CD14-positive monocyte (primary cell): ENCODE results near the gene CD226. TPM values are rescaled to one million over a fixed set of nuclear protein-coding genes. Genes with fewer than 3 reads are reported as not detected.

ENCODE experiments used
- DNase-seq, 3 donors: peaks; one replicate each; pipeline ENCODE4 v3.0.0-alpha.2; 2011 to 2022
- H2AFZ ChIP-seq: 2 replicates; pipeline ENCODE4 v1.6.0; 2012; ENCODE audit warnings: mild to moderate bottlenecking, low read depth, low read length, inconsistent platforms; ENCODE audit not compliant: insufficient read depth, poor library complexity, severe bottlenecking
- H3K27ac ChIP-seq, 2 donors: 1 replicate in 1 of 2; 2 replicates in 1 of 2; pipeline ENCODE4 v1.5.1; 2012 to 2013; ENCODE audit warnings: low read length in 2 of 2, control low read depth in 1 of 2, inconsistent platforms in 1 of 2, low read depth in 1 of 2, mild to moderate bottlenecking in 1 of 2
- H3K27me3 ChIP-seq, 2 donors: one replicate each; pipeline versions ENCODE4 v1.6.0 to v1.6.1; 2011 to 2013; ENCODE audit warnings: low read length in 2 of 2; ENCODE audit not compliant: control insufficient read depth in 2 of 2, insufficient read depth in 2 of 2
- H3K36me3 ChIP-seq, 2 donors: replicated peaks in 1 of 2; 1 replicate in 1 of 2; 2 replicates in 1 of 2; pipeline versions ENCODE4 v1.5.1 to v1.6.1; 2012 to 2013; ENCODE audit warnings: low read length in 2 of 2, control low read depth in 1 of 2, inconsistent platforms in 1 of 2, mild to moderate bottlenecking in 1 of 2; ENCODE audit not compliant: insufficient read depth in 2 of 2, control insufficient read depth in 1 of 2
- H3K4me1 ChIP-seq, 2 donors: 1 replicate in 1 of 2; 2 replicates in 1 of 2; pipeline versions ENCODE4 v1.5.1 to v1.6.1; 2012 to 2013; ENCODE audit warnings: low read length in 2 of 2, control low read depth in 1 of 2, inconsistent platforms in 1 of 2, mild to moderate bottlenecking in 1 of 2, moderate library complexity in 1 of 2; ENCODE audit not compliant: insufficient read depth in 2 of 2, control insufficient read depth in 1 of 2
- H3K4me2 ChIP-seq: replicated peaks from 2 replicates; pipeline ENCODE3; 2012; ENCODE audit warnings: low read length, moderate library complexity, mild to moderate bottlenecking; ENCODE audit not compliant: poor library complexity, severe bottlenecking; ENCODE audit errors: extremely low read depth
- H3K4me3 ChIP-seq, 3 experiments: fragments of 200-600 bp in 1 of 3; sonication (generic) in 1 of 3; replicated peaks in 1 of 3; 1 replicate in 2 of 3; 2 replicates in 1 of 3; pipeline ENCODE4 v1.5.1; 2011 to 2013; ENCODE audit warnings: low read length in 3 of 3, mild to moderate bottlenecking in 3 of 3, control low read depth in 2 of 3, low read depth in 2 of 3, inconsistent platforms in 1 of 3, moderate library complexity in 1 of 3
- H3K79me2 ChIP-seq: 2 replicates; pipeline ENCODE4 v1.6.0; 2012; ENCODE audit warnings: mild to moderate bottlenecking, control low read depth, inconsistent platforms, low read length, moderate library complexity; ENCODE audit not compliant: insufficient read depth
- H3K9ac ChIP-seq: 2 replicates; pipeline ENCODE4 v1.6.0; 2017; ENCODE audit warnings: low read length, mild to moderate bottlenecking; ENCODE audit not compliant: insufficient read depth, poor library complexity, severe bottlenecking
- H3K9me3 ChIP-seq, 2 donors: replicated peaks in 1 of 2; 1 replicate in 1 of 2; 2 replicates in 1 of 2; pipeline versions ENCODE4 v1.5.1 to v1.6.1; 2012 to 2013; ENCODE audit warnings: low read length in 2 of 2, control low read depth in 1 of 2; ENCODE audit not compliant: control insufficient read depth in 1 of 2, insufficient read depth in 1 of 2
- H4K20me1 ChIP-seq: 2 replicates; pipeline ENCODE4 v1.6.0; 2012; ENCODE audit warnings: mild to moderate bottlenecking, low read length, control low read depth, moderate library complexity; ENCODE audit not compliant: insufficient read depth
- H3K27ac Mint-ChIP-seq, 7 donors: one replicate each; pipeline ENCODE4 v1.8.0; 2020; ENCODE audit warnings: mild to moderate bottlenecking in 7 of 7, mixed read lengths in 7 of 7, moderate library complexity in 6 of 7, inconsistent platforms in 2 of 7
- H3K27me3 Mint-ChIP-seq, 3 donors: one replicate each; pipeline ENCODE4 v1.8.0; 2021 to 2022; ENCODE audit warnings: low read depth in 3 of 3, mild to moderate bottlenecking in 3 of 3, mixed read lengths in 3 of 3, moderate library complexity in 3 of 3, inconsistent platforms in 1 of 3
- H3K36me3 Mint-ChIP-seq, 2 donors: one replicate each; pipeline ENCODE4 v1.8.0; 2020; ENCODE audit warnings: mixed read lengths in 2 of 2, inconsistent platforms in 1 of 2, mild to moderate bottlenecking in 1 of 2
- H3K4me1 Mint-ChIP-seq: one replicate; pipeline ENCODE4 v1.8.0; 2020; ENCODE audit warnings: mild to moderate bottlenecking, mixed read lengths
- H3K4me3 Mint-ChIP-seq, 2 donors: one replicate each; pipeline ENCODE4 v1.8.0; 2020; ENCODE audit warnings: mild to moderate bottlenecking in 2 of 2, mixed read lengths in 2 of 2, moderate library complexity in 1 of 2
- H3K9me3 Mint-ChIP-seq, 7 donors: one replicate each; pipeline ENCODE4 v1.8.0; 2020 to 2022; ENCODE audit warnings: mixed read lengths in 7 of 7, mild to moderate bottlenecking in 6 of 7, moderate library complexity in 6 of 7, inconsistent platforms in 2 of 7
- WGBS: methylation state at CpG from one replicate; pipeline ENCODE4 v1.1.5; 2013; ENCODE audit warnings: missing lambda C conversion rate; ENCODE audit not compliant: insufficient coverage; 5-methylcytosine and 5-hydroxymethylcytosine counted together
- intact Hi-C, 2 donors: fragments of 100-400 bp; cut with micrococcal nuclease; formaldehyde crosslinking; loops; one replicate each; pipeline versions ENCODE4 v1.15.0 to v1.15.1; 2023
- polyA plus RNA-seq, 3 donors: library from polyadenylated mRNA; depleted of rRNA in 1 of 3; unstranded in 2 of 3; stranded (reverse) in 1 of 3; fragments of 300-500 nt in 2 of 3; fragments of >200 nt in 1 of 3; fragmentation: Illumina TruSeq in 2 of 3; gene quantifications; 1 replicate in 2 of 3; 2 replicates in 1 of 3; pipeline ENCODE4 v1.2.3, GENCODE V29; 2012 to 2021
- TF ChIP-seq, protein P1 (sequence below): fragments of 200-600 bp; IDR thresholded peaks from one replicate; pipeline ENCODE4 v1.8.0; 2022; ENCODE audit warnings: antibody characterized with exemption, mild to moderate bottlenecking

CD226 gene
- polyA plus RNA-seq, 3 donors = 0.53 to 1.1 (median 0.65) TPM

GRCh38 chr18:69981948-69982347, 34.3 kb upstream of the CD226 start:
- Histone ChIP-seq H2AFZ (no peak overlapping the region), H3K4me2 (no peak overlapping the region), H3K4me3 (no peak overlapping the region), H3K27me3 (no peaks in the 10 kb centered on the region), H4K20me1 (no peaks in the 10 kb centered on the region), H3K27ac (no peak overlapping the region), H3K4me1 (no peaks in the 10 kb centered on the region), H3K9ac (no peak overlapping the region), H3K9me3 (peaks cover 5% of the 10 kb centered on the region in 2 donors), H3K36me3 (peaks cover 0 to 3% of the 10 kb centered on the region in 2 donors), H3K79me2 (no peaks in the 10 kb centered on the region)
- Mint-ChIP-seq H3K9me3 (peaks cover 0 to 13% (median 6%) of the 10 kb centered on the region in 7 donors), H3K36me3 (peaks cover 7 to 24% of the 10 kb centered on the region in 2 donors), H3K4me3 (no peak overlapping the region), H3K27me3 (no peaks in the 10 kb centered on the region), H3K4me1 (no peaks in the 10 kb centered on the region), H3K27ac (no peak overlapping the region)
- DNase-seq = no peak
- WGBS = no CpG with 5 or more reads among the region's 2 CpGs
- TF ChIP-seq, protein P1, sequence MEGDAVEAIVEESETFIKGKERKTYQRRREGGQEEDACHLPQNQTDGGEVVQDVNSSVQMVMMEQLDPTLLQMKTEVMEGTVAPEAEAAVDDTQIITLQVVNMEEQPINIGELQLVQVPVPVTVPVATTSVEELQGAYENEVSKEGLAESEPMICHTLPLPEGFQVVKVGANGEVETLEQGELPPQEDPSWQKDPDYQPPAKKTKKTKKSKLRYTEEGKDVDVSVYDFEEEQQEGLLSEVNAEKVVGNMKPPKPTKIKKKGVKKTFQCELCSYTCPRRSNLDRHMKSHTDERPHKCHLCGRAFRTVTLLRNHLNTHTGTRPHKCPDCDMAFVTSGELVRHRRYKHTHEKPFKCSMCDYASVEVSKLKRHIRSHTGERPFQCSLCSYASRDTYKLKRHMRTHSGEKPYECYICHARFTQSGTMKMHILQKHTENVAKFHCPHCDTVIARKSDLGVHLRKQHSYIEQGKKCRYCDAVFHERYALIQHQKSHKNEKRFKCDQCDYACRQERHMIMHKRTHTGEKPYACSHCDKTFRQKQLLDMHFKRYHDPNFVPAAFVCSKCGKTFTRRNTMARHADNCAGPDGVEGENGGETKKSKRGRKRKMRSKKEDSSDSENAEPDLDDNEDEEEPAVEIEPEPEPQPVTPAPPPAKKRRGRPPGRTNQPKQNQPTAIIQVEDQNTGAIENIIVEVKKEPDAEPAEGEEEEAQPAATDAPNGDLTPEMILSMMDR = no peak
- intact Hi-C loops = no loop called here

- H3K4me1 ChIP-seq = no peaks in the 10 kb centered on the region
- TF ChIP-seq, protein P1 = no peak
- no peak overlapping the region for H3K4me2 ChIP-seq
- no peak for DNase-seq
- no peak overlapping the region for H3K9ac ChIP-seq
- WGBS = no CpG with 5 or more reads among the region's 3 CpGs
- no peak overlapping the region for H3K27ac ChIP-seq
- H3K36me3 ChIP-seq = no peaks in the 10 kb centered on the region
- peak overlapping the region in 2 of 7 donors; percentile 12 to 37 for H3K27ac Mint-ChIP-seq
- no peak overlapping the region for H3K4me3 Mint-ChIP-seq
- H3K4me1 Mint-ChIP-seq = no peaks in the 10 kb centered on the region
- no peaks in the 10 kb centered on the region for H3K27me3 ChIP-seq
- no peak overlapping the region for H3K4me3 ChIP-seq
- H3K36me3 Mint-ChIP-seq = peaks cover 6 to 23% of the 10 kb centered on the region in 2 donors
- intact Hi-C loops = no loop called here
- peaks cover 2 to 21% (median 12%) of the 10 kb centered on the region in 7 donors for H3K9me3 Mint-ChIP-seq
- H3K27me3 Mint-ChIP-seq = no peaks in the 10 kb centered on the region
- no peaks in the 10 kb centered on the region for H3K79me2 ChIP-seq
- H3K9me3 ChIP-seq = peaks cover 9 to 13% of the 10 kb centered on the region in 2 donors
- H4K20me1 ChIP-seq = no peaks in the 10 kb centered on the region
- H2AFZ ChIP-seq = no peak overlapping the region
These were observed 33.5 kb upstream of the CD226 start for GRCh38 chr18:69980982-69981804.
